Coronary artery (tissue), 2 donors: Measurements from ENCODE around the gene HSPG2.

ENCODE experiments used
- DNase-seq: peaks from one replicate; pipeline ENCODE4 v3.0.0-alpha.2; 2017; ENCODE audit warnings: low spot score
- H3K27ac ChIP-seq, 2 donors: fragments of 200-600 bp; sonication (generic); one replicate each; pipeline ENCODE4 v1.5.1; 2016 to 2019
- H3K4me3 ChIP-seq: fragments of 200-600 bp; sonication (generic); 2 replicates; pipeline ENCODE4 v1.5.1; 2016; ENCODE audit warnings: mild to moderate bottlenecking, moderate library complexity
- TF ChIP-seq, protein P1 (sequence below): fragments of 200-600 bp; sonication (generic); IDR thresholded peaks from one replicate; pipeline ENCODE4 v1.5.1; 2019; ENCODE audit warnings: antibody characterized with exemption

Gene HSPG2

GRCh38 chr1:21916447-21917238 lies 20.5 kb downstream of the HSPG2 start:
- TF ChIP-seq, protein P1, sequence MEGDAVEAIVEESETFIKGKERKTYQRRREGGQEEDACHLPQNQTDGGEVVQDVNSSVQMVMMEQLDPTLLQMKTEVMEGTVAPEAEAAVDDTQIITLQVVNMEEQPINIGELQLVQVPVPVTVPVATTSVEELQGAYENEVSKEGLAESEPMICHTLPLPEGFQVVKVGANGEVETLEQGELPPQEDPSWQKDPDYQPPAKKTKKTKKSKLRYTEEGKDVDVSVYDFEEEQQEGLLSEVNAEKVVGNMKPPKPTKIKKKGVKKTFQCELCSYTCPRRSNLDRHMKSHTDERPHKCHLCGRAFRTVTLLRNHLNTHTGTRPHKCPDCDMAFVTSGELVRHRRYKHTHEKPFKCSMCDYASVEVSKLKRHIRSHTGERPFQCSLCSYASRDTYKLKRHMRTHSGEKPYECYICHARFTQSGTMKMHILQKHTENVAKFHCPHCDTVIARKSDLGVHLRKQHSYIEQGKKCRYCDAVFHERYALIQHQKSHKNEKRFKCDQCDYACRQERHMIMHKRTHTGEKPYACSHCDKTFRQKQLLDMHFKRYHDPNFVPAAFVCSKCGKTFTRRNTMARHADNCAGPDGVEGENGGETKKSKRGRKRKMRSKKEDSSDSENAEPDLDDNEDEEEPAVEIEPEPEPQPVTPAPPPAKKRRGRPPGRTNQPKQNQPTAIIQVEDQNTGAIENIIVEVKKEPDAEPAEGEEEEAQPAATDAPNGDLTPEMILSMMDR: no peak
- no peak for DNase-seq
- H3K27ac ChIP-seq: peak overlapping the region; percentile 96 to 100
- H3K4me3 ChIP-seq: no peak overlapping the region

- peak overlapping the region; percentile 20 for H3K4me3 ChIP-seq
- no peak for DNase-seq
- peak overlapping the region; percentile 96 to 98 for H3K27ac ChIP-seq
- TF ChIP-seq, protein P1: no peak
Measured at GRCh38 chr1:21914880-21915640, 22.1 kb downstream of the HSPG2 start.

DNA sequence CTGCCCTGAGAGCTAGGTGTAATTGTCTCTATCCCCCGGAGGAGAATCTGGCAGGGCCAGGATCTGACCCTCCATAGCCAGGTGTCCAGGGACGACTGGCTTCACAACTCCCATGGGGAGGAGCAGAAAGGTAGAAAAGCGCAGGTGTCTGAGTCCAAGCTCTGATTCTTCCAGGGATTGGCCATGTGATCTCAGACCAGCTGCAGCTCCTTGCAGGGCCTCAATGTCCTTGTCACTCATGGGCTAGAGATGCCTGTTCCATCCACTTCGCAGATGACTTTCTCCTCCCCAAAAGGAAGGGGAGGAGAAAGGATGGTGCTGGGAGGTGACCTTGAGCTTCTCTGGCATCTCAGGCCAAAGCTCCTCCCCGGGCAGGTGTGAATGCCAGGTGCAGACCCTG lies 22.7 kb downstream of the HSPG2 start:
- H3K4me3 ChIP-seq: peak overlapping the region; percentile 20
- peak overlapping the region; percentile 96 to 98 for H3K27ac ChIP-seq
- DNase-seq: no peak
- TF ChIP-seq, protein P1: no peak

DNA sequence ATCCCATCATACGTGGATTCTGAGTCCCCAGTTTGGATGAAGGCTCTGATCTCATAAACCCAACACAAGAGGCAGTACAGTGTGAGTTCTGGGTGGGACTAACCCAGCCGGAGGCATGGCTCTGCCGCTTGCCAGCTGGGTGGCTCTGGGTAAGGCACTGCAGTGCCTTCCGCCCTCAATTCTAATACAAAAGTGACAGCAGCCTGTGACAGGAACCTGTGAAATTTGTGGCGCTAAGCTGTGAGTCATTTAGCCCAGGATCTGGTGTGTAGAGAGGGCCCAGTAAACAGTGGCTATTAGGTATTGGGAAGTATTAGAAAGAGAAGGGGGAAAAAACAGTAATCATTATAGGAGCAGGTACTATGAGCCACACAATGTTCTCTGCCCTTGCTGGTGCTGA lies 23.3 kb downstream of the HSPG2 start:
- Histone ChIP-seq H3K4me3 (no peak overlapping the region), H3K27ac (peak overlapping the region; percentile 96 to 98)
- TF ChIP-seq, protein P1: no peak
- no peak for DNase-seq

GRCh38 chr1:21913258-21913657 lies 23.9 kb downstream of the HSPG2 start:
- TF ChIP-seq, protein P1: no peak
- H3K27ac ChIP-seq: peak overlapping the region; percentile 96 to 98
- H3K4me3 ChIP-seq: no peak overlapping the region
- no peak for DNase-seq

GRCh38 chr1:21912038-21912758 lies 24.9 kb downstream of the HSPG2 start:
- TF ChIP-seq, protein P1: no peak
- DNase-seq: no peak
- Histone ChIP-seq H3K27ac (peak overlapping the region; percentile 96 to 98), H3K4me3 (peak overlapping the region; percentile 8)
